GM18909 (cell line): ENCODE results near the gene TBATA.
"Not testable (repeated sequence)": the region's sequence is repeated elsewhere in the genome, so short reads cannot be mapped to it uniquely, and the experiment has no call there.

Source experiments
- ATAC-seq: cut with Tn5 transposase; IDR thresholded peaks from one replicate; pipeline ENCODE4 v1.9.1; 2021; ENCODE audit warnings: mild to moderate bottlenecking; ENCODE audit not compliant: unreplicated experiment, poor library complexity

Gene TBATA

GRCh38 chr10:70780370-70780760 lies 4.8 kb downstream of the TBATA start:
- ATAC-seq: no peak

DNA sequence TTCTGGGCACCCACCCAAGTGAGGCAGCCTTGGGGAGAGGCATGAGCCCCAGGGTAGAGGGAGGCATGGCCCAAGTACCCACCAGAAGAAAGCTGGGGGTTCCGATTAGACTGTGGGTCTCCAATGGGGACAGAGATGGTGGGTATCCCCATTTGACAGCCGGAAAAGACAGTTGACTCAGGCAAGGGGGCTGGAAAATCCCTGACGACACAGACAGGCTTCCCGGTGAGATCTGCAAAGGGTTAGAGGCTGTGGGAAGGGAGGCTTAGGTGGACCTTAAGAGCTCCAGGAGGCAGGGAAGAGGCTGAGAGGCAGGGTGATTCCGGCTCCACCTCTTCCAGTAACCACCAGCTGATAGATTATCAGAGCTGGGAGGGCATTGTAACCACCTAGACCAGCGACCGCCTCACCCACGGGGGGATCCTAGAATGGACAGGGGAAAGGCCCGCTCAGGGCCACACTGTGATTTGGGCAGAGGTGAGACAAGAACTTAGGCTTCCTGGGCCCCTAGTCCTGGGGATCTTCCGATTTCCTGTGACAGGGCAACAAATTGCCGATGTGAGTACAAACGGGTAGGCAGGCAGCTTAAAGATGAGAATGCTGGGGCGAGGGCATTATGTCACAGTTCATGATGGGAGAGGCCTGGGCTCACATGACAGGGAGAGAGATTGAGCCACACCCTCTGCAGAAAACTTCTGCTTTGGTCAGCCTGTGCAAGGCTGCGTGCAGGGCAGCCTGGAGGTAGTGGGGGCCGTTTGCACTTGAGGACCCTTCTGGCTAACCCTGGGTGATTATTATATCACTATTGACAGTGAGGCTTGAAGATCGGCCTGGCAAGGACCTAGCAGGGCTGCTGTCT lies 5.4 kb downstream of the TBATA start:
- ATAC-seq: no peak

GRCh38 chr10:70779088-70779487 lies 6.1 kb downstream of the TBATA start:
- no peak for ATAC-seq

DNA sequence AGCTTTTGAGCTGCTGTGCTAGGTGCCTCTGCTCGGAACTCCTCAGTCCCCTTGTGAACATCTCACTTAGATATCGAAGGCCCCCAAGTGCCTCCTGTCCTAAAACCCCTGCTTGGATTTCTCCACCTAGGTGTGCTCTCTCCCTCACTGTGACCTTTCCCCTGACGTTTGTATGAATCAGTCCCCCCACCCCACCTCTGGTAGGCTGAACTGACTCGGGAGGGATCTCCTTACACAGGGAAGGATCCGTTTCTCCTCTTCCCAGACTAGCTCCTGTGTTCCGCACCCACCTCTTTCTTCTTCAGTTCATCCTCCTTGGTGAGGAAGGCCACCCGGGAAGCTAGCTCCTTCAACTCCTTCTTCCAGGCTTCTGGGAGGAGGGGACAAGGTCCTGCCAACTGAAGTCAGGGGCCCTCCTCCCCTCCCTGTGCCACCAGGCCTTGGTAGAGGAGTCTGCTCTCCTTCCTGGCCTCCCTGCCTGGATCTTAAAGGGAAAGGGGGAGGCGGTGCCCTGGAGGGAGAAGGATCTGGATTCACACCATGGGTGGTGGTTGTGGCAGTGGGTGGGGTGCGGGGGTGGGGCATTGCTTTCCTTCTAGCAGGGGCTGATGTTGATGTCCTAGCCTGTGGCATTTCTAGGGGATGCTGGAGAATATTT lies 6.8 kb downstream of the TBATA start:
- no peak for ATAC-seq

DNA sequence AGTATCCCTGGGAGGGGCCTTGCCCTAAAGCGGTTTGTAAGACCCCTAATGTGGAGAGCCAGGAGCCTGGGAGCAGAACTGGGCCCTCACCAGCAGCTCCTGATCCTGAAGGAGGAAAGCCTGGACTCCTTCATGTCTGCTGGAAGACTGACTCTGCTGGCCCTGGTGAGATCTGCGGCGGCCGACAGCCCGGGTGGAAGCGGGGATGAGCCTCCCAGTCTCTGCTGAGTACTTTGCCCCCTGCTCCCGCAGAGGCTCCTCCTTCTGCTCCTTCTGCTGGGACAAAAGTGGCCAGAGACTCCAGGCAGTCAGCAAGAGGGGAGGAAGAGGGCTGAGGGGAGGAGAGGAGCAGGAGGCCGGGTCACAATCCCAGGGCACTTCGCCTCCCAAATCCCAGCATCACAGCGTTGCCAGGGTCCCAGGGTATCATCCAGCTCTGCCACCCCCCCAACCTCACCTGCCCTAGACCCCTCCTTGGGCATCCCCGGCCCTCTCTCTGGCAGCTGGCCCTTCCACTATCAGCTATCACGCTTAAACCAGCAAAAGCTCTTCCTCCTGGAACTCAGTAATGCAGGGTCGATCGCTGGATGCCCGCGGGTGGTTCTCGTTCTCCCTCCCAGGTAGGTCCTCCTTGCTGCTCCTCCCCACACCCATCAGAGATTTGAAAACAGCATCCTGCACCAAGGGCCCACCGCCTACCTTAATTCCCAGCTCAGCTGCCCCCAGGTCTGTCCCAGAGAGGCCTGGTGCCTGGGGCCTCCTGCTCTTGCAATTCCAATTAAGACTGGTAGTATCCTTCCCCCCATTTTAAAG lies 7.9 kb downstream of the TBATA start:
- no peak for ATAC-seq

GRCh38 chr10:70776455-70777005 lies 8.6 kb downstream of the TBATA start:
- no peak for ATAC-seq

- no peak for ATAC-seq
Measured at GRCh38 chr10:70775679-70776454, 9.3 kb downstream of the TBATA start.

DNA sequence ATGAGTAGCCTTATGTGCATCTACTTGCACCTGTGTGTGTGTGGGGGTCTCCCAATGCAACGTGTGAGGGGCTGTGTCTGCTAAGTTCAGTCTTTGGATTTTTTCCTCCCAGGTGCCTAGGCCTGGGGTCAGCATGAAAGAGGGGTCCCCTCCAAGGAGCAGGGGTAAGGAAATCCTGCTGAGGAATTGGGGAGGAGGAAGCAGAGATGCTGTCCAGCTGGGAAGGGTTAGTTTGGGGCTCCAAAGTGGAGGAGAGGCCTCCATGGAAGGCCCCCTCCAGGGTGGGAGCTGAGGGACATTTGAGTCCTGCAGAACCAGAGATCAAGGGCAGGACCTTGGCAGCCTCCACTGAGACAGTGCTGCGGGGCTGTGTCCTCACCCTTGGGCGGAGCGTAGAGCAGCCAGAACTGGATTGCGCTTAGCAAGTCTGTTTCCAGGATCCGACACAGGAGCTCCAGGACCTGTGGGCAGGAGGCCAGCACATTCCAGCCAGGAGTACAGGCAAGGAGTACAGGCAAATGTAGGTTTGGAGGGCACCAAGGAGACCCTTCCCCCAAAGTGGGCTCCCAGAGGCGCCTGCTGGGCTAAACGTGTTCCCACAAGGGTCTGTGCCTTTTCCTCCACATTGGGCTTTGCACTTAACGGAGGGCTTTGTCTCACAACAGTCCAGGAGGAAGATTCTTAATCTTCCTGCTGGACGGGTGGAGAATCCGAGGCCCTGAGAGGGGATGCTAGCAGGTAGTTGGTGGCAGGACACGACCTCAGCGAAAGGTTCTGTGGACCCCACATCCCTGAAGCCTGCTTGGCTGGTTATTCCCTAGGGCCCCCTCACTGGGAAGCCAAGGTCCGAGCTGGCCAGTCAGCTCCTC lies 10.1 kb downstream of the TBATA start:
- ATAC-seq: no peak

DNA sequence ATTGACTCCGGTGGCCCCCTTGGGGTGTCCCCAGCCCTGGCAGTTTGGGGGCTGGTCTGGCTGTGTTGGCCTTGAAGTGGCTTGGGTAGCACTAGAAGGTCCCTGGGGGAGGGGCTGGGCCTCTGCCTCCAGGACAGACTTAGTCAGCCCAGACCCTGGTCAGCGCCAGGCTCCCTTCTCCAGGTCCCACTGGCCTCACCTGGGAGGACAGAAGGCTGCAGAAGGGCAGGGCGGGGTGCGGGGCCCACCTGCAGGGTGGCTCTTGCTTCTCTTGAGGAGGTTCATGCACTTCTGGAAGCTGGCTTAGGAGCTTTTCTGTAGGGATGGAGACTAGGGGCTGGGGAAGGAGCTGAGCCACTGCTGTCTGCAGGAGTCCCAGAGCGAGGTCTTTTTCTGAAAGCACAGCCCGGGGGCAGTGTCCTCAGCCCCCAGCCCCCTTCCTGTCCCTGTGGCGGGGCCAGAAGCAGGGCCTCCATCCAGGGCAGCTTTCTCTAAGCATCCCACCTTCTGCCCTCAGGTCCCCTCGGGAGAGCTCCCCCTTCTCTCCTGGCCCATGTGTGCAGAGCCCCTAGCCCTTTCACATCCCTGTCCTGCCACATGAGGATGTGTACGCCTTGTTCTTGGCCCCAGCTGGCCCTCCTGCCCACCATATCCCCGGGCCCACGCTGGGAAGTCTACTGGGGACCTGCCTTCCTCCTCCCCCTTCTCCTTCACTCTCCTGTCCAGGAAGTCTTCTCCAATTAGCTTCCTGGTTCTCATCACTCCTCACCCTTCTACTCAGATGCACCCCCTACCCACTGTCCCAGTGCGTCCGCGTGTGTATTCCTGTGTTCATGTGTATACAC lies 11.0 kb downstream of the TBATA start:
- no peak for ATAC-seq

GRCh38 chr10:70773461-70773860 lies 11.7 kb downstream of the TBATA start:
- ATAC-seq: no peak

DNA sequence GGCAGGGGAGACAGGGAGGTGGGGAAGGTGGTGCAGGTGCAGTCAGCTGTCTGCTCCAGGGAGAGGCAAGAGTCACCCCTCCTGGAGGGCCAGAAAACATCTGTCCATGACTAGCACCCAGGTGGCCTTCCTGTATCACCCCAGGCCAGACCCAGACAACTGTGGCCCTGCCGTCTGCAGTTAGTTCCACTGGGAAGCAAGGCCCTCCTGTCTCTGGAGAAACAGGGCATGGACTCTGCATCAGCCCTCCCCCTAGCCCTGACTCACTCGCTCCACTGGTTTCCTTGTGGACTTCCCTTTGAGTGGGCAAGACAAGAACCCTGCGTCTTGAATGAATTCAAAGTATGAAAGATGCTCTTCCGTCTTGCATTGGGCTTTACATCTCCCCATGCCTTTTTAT lies 12.6 kb downstream of the TBATA start:
- ATAC-seq: no peak

GRCh38 chr10:70771311-70772194 lies 13.6 kb downstream of the TBATA start:
- ATAC-seq: no peak

- ATAC-seq: not testable (repeated sequence)
Measured at GRCh38 chr10:70770516-70770915, 14.7 kb downstream of the TBATA start.

- no peak for ATAC-seq
Measured at GRCh38 chr10:70770001-70770400, 15.2 kb downstream of the TBATA start.

- ATAC-seq: no peak
Measured at GRCh38 chr10:70769121-70769520, 16.1 kb downstream of the TBATA start.

DNA sequence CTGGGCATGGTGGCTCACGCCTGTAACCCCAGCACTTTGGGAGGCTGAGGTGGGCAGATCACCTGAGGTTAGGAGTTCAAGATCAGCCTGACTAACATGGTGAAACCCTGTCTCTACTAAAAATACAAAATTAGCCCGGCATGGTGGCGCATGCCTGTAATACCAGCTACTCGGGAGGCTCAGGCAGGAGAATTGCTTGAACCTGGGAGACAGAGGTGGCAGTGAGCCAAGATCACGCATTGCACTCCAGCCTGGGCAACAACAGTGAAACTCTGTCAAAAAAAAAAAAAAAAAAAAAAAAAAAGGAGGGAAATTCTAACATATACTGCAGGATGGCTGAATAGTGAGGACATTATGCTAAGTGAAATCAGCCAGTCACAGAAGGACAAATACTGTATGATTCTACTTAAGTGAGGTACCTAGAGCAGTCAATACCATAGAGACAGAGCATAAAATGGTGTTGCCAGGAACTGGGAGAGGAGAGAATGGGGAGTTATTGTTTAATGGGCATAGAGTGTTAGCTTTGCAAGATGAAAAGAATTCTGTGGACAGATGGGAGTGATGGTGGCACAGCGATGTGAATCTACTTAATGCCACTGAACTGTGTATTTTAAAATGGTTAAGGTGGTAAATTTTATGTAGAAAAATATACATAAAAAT lies 17.0 kb downstream of the TBATA start:
- ATAC-seq: not testable (repeated sequence)
